HG02943 (cell line): Measurements from ENCODE around the gene GSTP1.
A peak's percentile ranks its signal among the peaks of the same experiment; 100 is the strongest.
"Not testable (repeated sequence)": the region's sequence is repeated elsewhere in the genome, so short reads cannot be mapped to it uniquely, and the experiment has no call there.

Source experiments
- ATAC-seq: cut with Tn5 transposase; IDR thresholded peaks from one replicate; pipeline ENCODE4 v1.9.1; 2021; ENCODE audit warnings: mild to moderate bottlenecking, low read depth, moderate library complexity; ENCODE audit not compliant: unreplicated experiment

The GSTP1 gene

GRCh38 chr11:67583247-67584204 lies at the start of gene GSTP1:
GSTP1 (plus strand) TSS chr11:67583812; CDS start chr11:67583844, 32 bp downstream.
- ATAC-seq, result peak; percentile 47

- ATAC-seq, result no peak
Observed at GRCh38 chr11:67534070-67534679, 49.4 kb upstream of the GSTP1 start.

GRCh38 chr11:67535561-67535960 lies 48.1 kb upstream of the GSTP1 start:
- no peak for ATAC-seq

- ATAC-seq, result no peak
Observed at GRCh38 chr11:67538306-67538705, 45.3 kb upstream of the GSTP1 start.

GRCh38 chr11:67538823-67539505 lies 44.6 kb upstream of the GSTP1 start:
- no peak for ATAC-seq

GRCh38 chr11:67539550-67539949 lies 44.1 kb upstream of the GSTP1 start:
- no peak for ATAC-seq

GRCh38 chr11:67541198-67541597 lies 42.4 kb upstream of the GSTP1 start:
- no peak for ATAC-seq

GRCh38 chr11:67542169-67542568 lies 41.4 kb upstream of the GSTP1 start:
- ATAC-seq, result no peak

- ATAC-seq, result no peak
Observed at GRCh38 chr11:67542971-67543370, 40.6 kb upstream of the GSTP1 start.

GRCh38 chr11:67543585-67543984 lies 40.0 kb upstream of the GSTP1 start:
- ATAC-seq, result no peak

- ATAC-seq, result no peak
Observed at GRCh38 chr11:67544616-67545242, 38.9 kb upstream of the GSTP1 start.

GRCh38 chr11:67545280-67545679 lies 38.3 kb upstream of the GSTP1 start:
- no peak for ATAC-seq

- ATAC-seq, result not testable (repeated sequence)
Observed at GRCh38 chr11:67548112-67548511, 35.5 kb upstream of the GSTP1 start.

- no peak for ATAC-seq
Observed at GRCh38 chr11:67548555-67549110, 35.0 kb upstream of the GSTP1 start.

- ATAC-seq, result no peak
Observed at GRCh38 chr11:67551127-67551526, 32.5 kb upstream of the GSTP1 start.

GRCh38 chr11:67551697-67552096 lies 31.9 kb upstream of the GSTP1 start:
- ATAC-seq, result not testable (repeated sequence)

GRCh38 chr11:67556244-67556643 lies 27.4 kb upstream of the GSTP1 start:
- ATAC-seq, result no peak

GRCh38 chr11:67558084-67558772 lies 25.4 kb upstream of the GSTP1 start:
- ATAC-seq, result no peak

- peak; percentile 59 for ATAC-seq
Observed at GRCh38 chr11:67561971-67562619, 21.5 kb upstream of the GSTP1 start.
